Peyer's patch (tissue), 4 donors: Measurements from ENCODE around the gene C3orf49.

Source experiments
- CTCF ChIP-seq, 6 experiments: fragments of 450-650 bp in 4 of 6; fragments of 200-600 bp in 2 of 6; sonication (generic) in 1 of 6; IDR thresholded peaks; one replicate each; pipeline ENCODE4 v1.5.1; 2017 to 2019; ENCODE audit warnings: antibody characterized with exemption in 6 of 6, mild to moderate bottlenecking in 3 of 6, moderate library complexity in 1 of 6
- POLR2A ChIP-seq, 2 donors: fragments of 450-650 bp; IDR thresholded peaks; one replicate each; pipeline ENCODE4 v1.5.1; 2017; ENCODE audit warnings: antibody characterized with exemption in 2 of 2, mild to moderate bottlenecking in 2 of 2, moderate library complexity in 2 of 2

DNA sequence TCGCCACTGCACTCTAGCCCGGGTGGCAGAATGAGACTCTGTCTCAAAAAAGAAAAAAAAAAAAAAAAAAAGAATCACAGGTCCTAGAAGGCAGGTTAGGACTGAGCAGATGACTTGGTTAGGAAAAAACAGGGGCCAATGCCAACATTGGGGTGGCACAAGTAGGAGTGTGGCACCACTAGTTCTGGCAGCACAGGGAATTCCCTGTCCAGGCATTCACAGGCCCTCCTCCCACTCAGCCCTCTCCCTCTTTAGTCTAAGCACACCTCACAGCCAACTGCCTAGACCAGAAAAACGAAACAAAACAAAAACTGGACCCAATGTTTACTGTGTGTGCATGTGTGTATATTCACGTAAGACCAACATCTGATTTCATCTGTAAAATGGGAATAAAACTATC is 34.0 kb downstream of the C3orf49 start:
- no peak for TF ChIP-seq CTCF (IDR thresholded peaks at IDR 0.05)
- no peak for TF ChIP-seq POLR2A (IDR thresholded peaks at IDR 0.05)
